OCI-LY1 (cell line): ENCODE data around the gene LCP2.

Source experiments
- CTCF ChIP-seq: fragments of 200-600 bp; sonication (generic), shearing (Covaris generic); IDR thresholded peaks from 2 replicates; pipeline ENCODE4 v1.5.1; 2017; ENCODE audit warnings: mild to moderate bottlenecking, antibody characterized with exemption, low read length, moderate library complexity, mixed read lengths
- EZH2 ChIP-seq: fragments of 200-600 bp; sonication (generic), shearing (Covaris generic); IDR thresholded peaks from 2 replicates; pipeline ENCODE4 v1.8.0; 2017; ENCODE audit warnings: borderline replicate concordance, mixed run types, mild to moderate bottlenecking, antibody characterized with exemption, low read length, moderate library complexity, mixed read lengths

- no peak for TF ChIP-seq CTCF
- TF ChIP-seq EZH2 = no peak
Observed at GRCh38 chr5:170276140-170276539, 21.4 kb downstream of the LCP2 start.
